ENCODE results near the gene RANBP3.

Gene RANBP3

GRCh38 chr19:5949792-5950305 is 28.1 kb downstream of the RANBP3 start:
- TF ChIP-seq POLR2A (IDR thresholded peaks at IDR 0.05; ENCODE audit: low read length) (no peak), GATA1 (IDR thresholded peaks at IDR 0.05; ENCODE audit: low read depth, low read length) (no peak)
- DNase-seq, result no peak

GRCh38 chr19:5948752-5949564 is 29.0 kb downstream of the RANBP3 start:
- DNase-seq, result no peak
- no peak for TF ChIP-seq GATA1 (IDR thresholded peaks at IDR 0.05; ENCODE audit: low read depth, low read length)
- TF ChIP-seq POLR2A (IDR thresholded peaks at IDR 0.05; ENCODE audit: low read length), result no peak

GRCh38 chr19:5947435-5947834 is 30.5 kb downstream of the RANBP3 start:
- no peak for DNase-seq
- TF ChIP-seq GATA1 (IDR thresholded peaks at IDR 0.05; ENCODE audit: low read depth, low read length) (no peak), POLR2A (IDR thresholded peaks at IDR 0.05; ENCODE audit: low read length) (no peak)

- no peak for TF ChIP-seq POLR2A (IDR thresholded peaks at IDR 0.05; ENCODE audit: low read length)
- no peak for TF ChIP-seq GATA1 (IDR thresholded peaks at IDR 0.05; ENCODE audit: low read depth, low read length)
- DNase-seq, result no peak
These were observed 34.3 kb downstream of the RANBP3 start for GRCh38 chr19:5943623-5944022.

- no peak for TF ChIP-seq POLR2A (IDR thresholded peaks at IDR 0.05; ENCODE audit: low read length)
- no peak for TF ChIP-seq GATA1 (IDR thresholded peaks at IDR 0.05; ENCODE audit: low read depth, low read length)
- DNase-seq, result no peak
These were observed 34.9 kb downstream of the RANBP3 start for GRCh38 chr19:5943045-5943444.

- no peak for TF ChIP-seq GATA1 (IDR thresholded peaks at IDR 0.05; ENCODE audit: low read depth, low read length)
- TF ChIP-seq POLR2A (IDR thresholded peaks at IDR 0.05; ENCODE audit: low read length), result no peak
- no peak for DNase-seq
These were observed 36.3 kb downstream of the RANBP3 start for GRCh38 chr19:5941673-5942072.

- TF ChIP-seq GATA1 (IDR thresholded peaks at IDR 0.05; ENCODE audit: low read depth, low read length), result no peak
- TF ChIP-seq POLR2A (IDR thresholded peaks at IDR 0.05; ENCODE audit: low read length), result no peak
- no peak for DNase-seq
These were observed 37.4 kb downstream of the RANBP3 start for GRCh38 chr19:5940260-5941208.

GRCh38 chr19:5937550-5937949 is 40.4 kb downstream of the RANBP3 start:
- no peak for DNase-seq
- TF ChIP-seq POLR2A (IDR thresholded peaks at IDR 0.05; ENCODE audit: low read length) (no peak), GATA1 (IDR thresholded peaks at IDR 0.05; ENCODE audit: low read depth, low read length) (no peak)

- TF ChIP-seq POLR2A (IDR thresholded peaks at IDR 0.05; ENCODE audit: low read length) (no peak), GATA1 (IDR thresholded peaks at IDR 0.05; ENCODE audit: low read depth, low read length) (no peak)
- no peak for DNase-seq
These were observed 41.7 kb downstream of the RANBP3 start for GRCh38 chr19:5936292-5936592.

GRCh38 chr19:5935473-5936291 is 42.3 kb downstream of the RANBP3 start:
- no peak for TF ChIP-seq GATA1 (IDR thresholded peaks at IDR 0.05; ENCODE audit: low read depth, low read length)
- no peak for TF ChIP-seq POLR2A (IDR thresholded peaks at IDR 0.05; ENCODE audit: low read length)
- no peak for DNase-seq

- no peak for TF ChIP-seq POLR2A (IDR thresholded peaks at IDR 0.05; ENCODE audit: low read length)
- no peak for TF ChIP-seq GATA1 (IDR thresholded peaks at IDR 0.05; ENCODE audit: low read depth, low read length)
- no peak for DNase-seq
These were observed 43.0 kb downstream of the RANBP3 start for GRCh38 chr19:5934774-5935472.

GRCh38 chr19:5934069-5934401 is 43.9 kb downstream of the RANBP3 start:
- DNase-seq, result no peak
- TF ChIP-seq GATA1 (IDR thresholded peaks at IDR 0.05; ENCODE audit: low read depth, low read length), result no peak
- no peak for TF ChIP-seq POLR2A (IDR thresholded peaks at IDR 0.05; ENCODE audit: low read length)

- no peak for DNase-seq
- TF ChIP-seq POLR2A (IDR thresholded peaks at IDR 0.05; ENCODE audit: low read length) (no peak), GATA1 (IDR thresholded peaks at IDR 0.05; ENCODE audit: low read depth, low read length) (no peak)
These were observed 44.4 kb downstream of the RANBP3 start for GRCh38 chr19:5933391-5934068.
